IPS-15b (cell line): ENCODE results near the gene ACBD3.

ENCODE experiments used
- H3K27me3 ChIP-seq: one replicate; pipeline ENCODE4 v1.6.1; 2013; ENCODE audit warnings: low read length; ENCODE audit not compliant: control insufficient read depth, insufficient read depth
- H3K36me3 ChIP-seq: one replicate; pipeline ENCODE4 v1.6.1; 2013; ENCODE audit warnings: low read length; ENCODE audit not compliant: control insufficient read depth, insufficient read depth
- H3K4me1 ChIP-seq: one replicate; pipeline ENCODE4 v1.6.1; 2013; ENCODE audit warnings: mild to moderate bottlenecking, low read length; ENCODE audit not compliant: control insufficient read depth, insufficient read depth
- H3K4me3 ChIP-seq: one replicate; pipeline ENCODE4 v1.5.1; 2013; ENCODE audit warnings: low read depth, low read length
- H3K9ac ChIP-seq: one replicate; pipeline ENCODE4 v1.6.1; 2013; ENCODE audit warnings: low read depth, mild to moderate bottlenecking, low read length
- H3K9me3 ChIP-seq: one replicate; pipeline ENCODE4 v1.6.1; 2013; ENCODE audit warnings: mild to moderate bottlenecking, low read length; ENCODE audit not compliant: control insufficient read depth, insufficient read depth

Gene ACBD3

GRCh38 chr1:226131639-226132038, 54.9 kb downstream of the ACBD3 start:
- no peak overlapping the region for H3K9ac ChIP-seq
- no peaks in the 10 kb centered on the region for H3K27me3 ChIP-seq
- peaks cover 12% of the 10 kb centered on the region for H3K4me1 ChIP-seq
- H3K9me3 ChIP-seq, result no peaks in the 10 kb centered on the region
- no peaks in the 10 kb centered on the region for H3K36me3 ChIP-seq
- no peak overlapping the region for H3K4me3 ChIP-seq

- H3K27me3 ChIP-seq, result peaks cover 2% of the 10 kb centered on the region
- no peaks in the 10 kb centered on the region for H3K9me3 ChIP-seq
- no peak overlapping the region for H3K4me3 ChIP-seq
- H3K9ac ChIP-seq, result no peak overlapping the region
- H3K36me3 ChIP-seq, result no peaks in the 10 kb centered on the region
- peaks cover 18% of the 10 kb centered on the region for H3K4me1 ChIP-seq
These were observed 57.3 kb downstream of the ACBD3 start for GRCh38 chr1:226129230-226129629.

- Histone ChIP-seq H3K9ac (no peak overlapping the region), H3K9me3 (no peaks in the 10 kb centered on the region), H3K36me3 (no peaks in the 10 kb centered on the region), H3K4me1 (peaks cover 19% of the 10 kb centered on the region), H3K27me3 (peaks cover 2% of the 10 kb centered on the region), H3K4me3 (no peak overlapping the region)
These were observed 58.0 kb downstream of the ACBD3 start for GRCh38 chr1:226128487-226129075.

GRCh38 chr1:226126824-226127569, 59.5 kb downstream of the ACBD3 start:
- peaks cover 19% of the 10 kb centered on the region for H3K4me1 ChIP-seq
- no peaks in the 10 kb centered on the region for H3K9me3 ChIP-seq
- H3K4me3 ChIP-seq, result peak overlapping the region; percentile 30
- H3K9ac ChIP-seq, result no peak overlapping the region
- H3K36me3 ChIP-seq, result no peaks in the 10 kb centered on the region
- peaks cover 2% of the 10 kb centered on the region for H3K27me3 ChIP-seq

GRCh38 chr1:226125831-226126230, 60.7 kb downstream of the ACBD3 start:
- Histone ChIP-seq H3K36me3 (no peaks in the 10 kb centered on the region), H3K4me1 (peaks cover 22% of the 10 kb centered on the region), H3K27me3 (peaks cover 5% of the 10 kb centered on the region), H3K4me3 (no peak overlapping the region), H3K9me3 (no peaks in the 10 kb centered on the region), H3K9ac (no peak overlapping the region)

- Histone ChIP-seq H3K27me3 (peaks cover 12% of the 10 kb centered on the region), H3K4me3 (no peak overlapping the region), H3K4me1 (peaks cover 22% of the 10 kb centered on the region), H3K9ac (no peak overlapping the region), H3K9me3 (no peaks in the 10 kb centered on the region), H3K36me3 (no peaks in the 10 kb centered on the region)
These were observed 61.4 kb downstream of the ACBD3 start for GRCh38 chr1:226125097-226125630.

GRCh38 chr1:226123591-226124471, 62.7 kb downstream of the ACBD3 start:
- Histone ChIP-seq H3K4me1 (peaks cover 22% of the 10 kb centered on the region), H3K9ac (no peak overlapping the region), H3K4me3 (no peak overlapping the region), H3K9me3 (no peaks in the 10 kb centered on the region), H3K27me3 (peaks cover 12% of the 10 kb centered on the region), H3K36me3 (no peaks in the 10 kb centered on the region)

- no peak overlapping the region for H3K9ac ChIP-seq
- no peak overlapping the region for H3K4me3 ChIP-seq
- H3K27me3 ChIP-seq, result peaks cover 12% of the 10 kb centered on the region
- no peaks in the 10 kb centered on the region for H3K9me3 ChIP-seq
- H3K4me1 ChIP-seq, result peaks cover 20% of the 10 kb centered on the region
- H3K36me3 ChIP-seq, result no peaks in the 10 kb centered on the region
These were observed 63.4 kb downstream of the ACBD3 start for GRCh38 chr1:226123212-226123560.

- Histone ChIP-seq H3K36me3 (no peaks in the 10 kb centered on the region), H3K4me1 (peaks cover 15% of the 10 kb centered on the region), H3K4me3 (peak overlapping the region; percentile 65), H3K9ac (peak overlapping the region; percentile 83), H3K27me3 (peaks cover 12% of the 10 kb centered on the region), H3K9me3 (no peaks in the 10 kb centered on the region)
These were observed 64.7 kb downstream of the ACBD3 start for GRCh38 chr1:226121587-226122400.

GRCh38 chr1:226121049-226121586, 65.4 kb downstream of the ACBD3 start:
- Histone ChIP-seq H3K9me3 (no peaks in the 10 kb centered on the region), H3K4me3 (peak overlapping the region; percentile 53), H3K9ac (no peak overlapping the region), H3K27me3 (peaks cover 12% of the 10 kb centered on the region), H3K4me1 (peaks cover 15% of the 10 kb centered on the region), H3K36me3 (no peaks in the 10 kb centered on the region)

- H3K9ac ChIP-seq, result no peak overlapping the region
- H3K36me3 ChIP-seq, result no peaks in the 10 kb centered on the region
- peaks cover 10% of the 10 kb centered on the region for H3K27me3 ChIP-seq
- H3K4me3 ChIP-seq, result no peak overlapping the region
- H3K9me3 ChIP-seq, result no peaks in the 10 kb centered on the region
- peaks cover 13% of the 10 kb centered on the region for H3K4me1 ChIP-seq
These were observed 66.1 kb downstream of the ACBD3 start for GRCh38 chr1:226120398-226120797.
